H1 (cell line): Measurements from ENCODE around the gene GRIN2C. TPM values are rescaled to one million over a fixed set of nuclear protein-coding genes. Genes with fewer than 3 reads are reported as not detected.

Source experiments
- CTCF ChIA-PET: fragments of 300-600 bp; sonication (Branson Sonifier 250); formaldehyde crosslinking; loops from one replicate; lab custom pipeline; 2021; ENCODE audit not compliant: partially characterized antibody; lab: Charles Lee
- POLR2A ChIA-PET: fragments of 300-600 bp; sonication (Branson Sonifier 250); formaldehyde crosslinking; loops from one replicate; lab custom pipeline; 2021; ENCODE audit warnings: inconsistent platforms; ENCODE audit not compliant: partially characterized antibody; lab: Charles Lee
- DNase-seq, 2 experiments: peaks; one replicate each; pipeline versions ENCODE4 v3.0.0 to v3.0.0-alpha.2; 2010 to 2022; ENCODE audit warnings: low spot score in 2 of 2, low read depth in 1 of 2, mixed read lengths in 1 of 2
- FAIRE-seq: peaks from 2 replicates; lab custom pipeline; 2011; peaks lifted over from hg19 to GRCh38; lab: Jason Lieb, UNC
- H2AFZ ChIP-seq: 2 replicates; pipeline ENCODE4 v1.8.1; 2012; ENCODE audit warnings: low read length, inconsistent platforms
- H2AK5ac ChIP-seq: 2 replicates; pipeline ENCODE4 v1.6.1; 2013; ENCODE audit warnings: low read depth, low read length
- H2BK120ac ChIP-seq: replicated peaks from 2 replicates; pipeline ENCODE3; 2013; ENCODE audit warnings: low read depth, low read length, inconsistent platforms
- H2BK12ac ChIP-seq: 2 replicates; pipeline ENCODE4 v1.6.1; 2013; ENCODE audit warnings: low read depth, low read length
- H2BK15ac ChIP-seq: 2 replicates; pipeline ENCODE4 v1.6.1; 2013; ENCODE audit warnings: low read length
- H2BK20ac ChIP-seq: 2 replicates; pipeline ENCODE4 v1.6.1; 2013; ENCODE audit warnings: low read length
- H2BK5ac ChIP-seq: 2 replicates; pipeline ENCODE4 v1.6.1; 2013; ENCODE audit warnings: low read depth, low read length
- H3K14ac ChIP-seq: 2 replicates; pipeline ENCODE4 v1.6.1; 2013; ENCODE audit warnings: inconsistent platforms; ENCODE audit not compliant: insufficient read length
- H3K18ac ChIP-seq: 2 replicates; pipeline ENCODE4 v1.6.1; 2013; ENCODE audit warnings: low read length; ENCODE audit errors: extremely low read depth
- H3K23ac ChIP-seq: 2 replicates; pipeline ENCODE4 v1.6.1; 2013; ENCODE audit warnings: inconsistent platforms; ENCODE audit not compliant: insufficient read length
- H3K23me2 ChIP-seq: 2 replicates; pipeline ENCODE4 v1.6.1; 2013; ENCODE audit warnings: low read depth, low read length
- H3K27ac ChIP-seq: 2 replicates; pipeline ENCODE4 v1.6.1; 2011; ENCODE audit warnings: low read depth, low read length, inconsistent platforms
- H3K27me3 ChIP-seq, 4 experiments: replicated peaks in 1 of 4; 1 replicate in 1 of 4; 2 replicates in 3 of 4; pipeline versions ENCODE4 v1.6.1 to v1.8.1; 2011 to 2013; ENCODE audit warnings: low read length in 3 of 4, mild to moderate bottlenecking in 3 of 4, inconsistent platforms in 2 of 4, mixed read lengths in 2 of 4, moderate library complexity in 1 of 4; ENCODE audit not compliant: control insufficient read depth in 3 of 4, insufficient read depth in 3 of 4; ENCODE audit errors: extremely low read depth in 1 of 4
- H3K36me3 ChIP-seq, 4 experiments: 2 replicates each; pipeline versions ENCODE4 v1.6.1 to v1.8.1; 2011 to 2013; ENCODE audit warnings: mild to moderate bottlenecking in 4 of 4, low read length in 3 of 4, moderate library complexity in 2 of 4, control low read depth in 1 of 4, inconsistent platforms in 1 of 4; ENCODE audit not compliant: insufficient read depth in 4 of 4, control insufficient read depth in 2 of 4
- H3K4ac ChIP-seq: replicated peaks from 2 replicates; pipeline ENCODE3; 2013; ENCODE audit warnings: low read length, low read depth, mixed read lengths, inconsistent platforms; ENCODE audit not compliant: insufficient read length
- H3K4me1 ChIP-seq, 4 experiments: replicated peaks in 1 of 4; 1 replicate in 1 of 4; 2 replicates in 3 of 4; pipeline versions ENCODE4 v1.6.1 to v1.8.1; 2011 to 2013; ENCODE audit warnings: low read length in 3 of 4, inconsistent platforms in 2 of 4, mixed read lengths in 1 of 4; ENCODE audit not compliant: insufficient read depth in 4 of 4, control insufficient read depth in 3 of 4
- H3K4me2 ChIP-seq, 2 experiments: 2 replicates each; pipeline versions ENCODE4 v1.6.1 to v1.8.1; 2011 to 2013; ENCODE audit warnings: low read depth in 2 of 2, low read length in 2 of 2, control low read depth in 1 of 2, inconsistent platforms in 1 of 2, mild to moderate bottlenecking in 1 of 2; ENCODE audit not compliant: insufficient read depth in 1 of 2
- H3K4me3 ChIP-seq, 4 experiments: fragments of 200-600, 300-600 bp in 1 of 4; sonication (generic), shearing (Covaris generic), sonication (Bioruptor Twin) in 1 of 4; 2 replicates each; pipeline versions ENCODE4 v1.5.1 to v1.8.1; 2011 to 2016; ENCODE audit warnings: low read length in 4 of 4, low read depth in 3 of 4, control low read depth in 2 of 4, inconsistent platforms in 2 of 4, mild to moderate bottlenecking in 2 of 4, mixed read lengths in 1 of 4, moderate library complexity in 1 of 4; ENCODE audit not compliant: insufficient read depth in 2 of 4; ENCODE audit errors: extremely low read depth in 1 of 4
- H3K56ac ChIP-seq: replicated peaks from 2 replicates; pipeline ENCODE3; 2013; ENCODE audit warnings: low read depth, mild to moderate bottlenecking, mixed read lengths, low read length, inconsistent platforms; ENCODE audit not compliant: insufficient read length
- H3K79me1 ChIP-seq: 2 replicates; pipeline ENCODE4 v1.6.1; 2013; ENCODE audit warnings: low read depth, low read length, control low read depth
- H3K79me2 ChIP-seq, 2 experiments: 2 replicates each; pipeline versions ENCODE4 v1.6.1 to v1.8.1; 2012 to 2013; ENCODE audit warnings: low read length in 2 of 2, mild to moderate bottlenecking in 2 of 2, inconsistent platforms in 1 of 2; ENCODE audit not compliant: insufficient read depth in 2 of 2, control insufficient read depth in 1 of 2
- H3K9ac ChIP-seq, 4 experiments: replicated peaks in 1 of 4; 1 replicate in 1 of 4; 2 replicates in 3 of 4; pipeline versions ENCODE4 v1.6.1 to v1.8.1; 2011 to 2013; ENCODE audit warnings: low read depth in 3 of 4, low read length in 3 of 4, control low read depth in 2 of 4, mild to moderate bottlenecking in 2 of 4, moderate library complexity in 2 of 4, inconsistent platforms in 1 of 4; ENCODE audit errors: extremely low read depth in 1 of 4
- H3K9me3 ChIP-seq, 2 experiments: 2 replicates each; pipeline versions ENCODE4 v1.6.1 to v1.8.1; 2012 to 2013; ENCODE audit warnings: mild to moderate bottlenecking in 2 of 2, moderate library complexity in 2 of 2, control low read depth in 1 of 2, inconsistent platforms in 1 of 2, low read depth in 1 of 2, low read length in 1 of 2, mixed read lengths in 1 of 2; ENCODE audit not compliant: insufficient read depth in 2 of 2
- H4K20me1 ChIP-seq, 2 experiments: replicated peaks in 1 of 2; 2 replicates each; pipeline versions ENCODE3 to v1.8.1; 2011 to 2013; ENCODE audit warnings: inconsistent platforms in 2 of 2, low read length in 2 of 2, mild to moderate bottlenecking in 1 of 2; ENCODE audit not compliant: insufficient read depth in 2 of 2, control insufficient read depth in 1 of 2
- H4K5ac ChIP-seq: 2 replicates; pipeline ENCODE4 v1.6.1; 2013; ENCODE audit warnings: low read length, low read depth, mixed read lengths, inconsistent platforms; ENCODE audit not compliant: insufficient read length
- H4K8ac ChIP-seq: 2 replicates; pipeline ENCODE4 v1.8.0; 2013; ENCODE audit warnings: mild to moderate bottlenecking, moderate library complexity, low read length, inconsistent platforms; ENCODE audit not compliant: insufficient read depth; ENCODE audit errors: extremely low read depth
- H4K91ac ChIP-seq: replicated peaks from 2 replicates; pipeline ENCODE3; 2013; ENCODE audit warnings: low read length, mixed read lengths, inconsistent platforms; ENCODE audit not compliant: insufficient read length
- BCL11A ChIP-seq, 2 experiments: IDR thresholded peaks; one replicate each; pipeline ENCODE4 v1.6.1; 2011; ENCODE audit warnings: low read depth in 2 of 2, low read length in 2 of 2, mild to moderate bottlenecking in 2 of 2
- CTCF ChIP-seq, 3 experiments: IDR thresholded peaks; 1 replicate in 2 of 3; 2 replicates in 1 of 3; pipeline versions ENCODE4 v1.5.1 to v1.6.1; 2011; ENCODE audit warnings: low read length in 3 of 3, mild to moderate bottlenecking in 3 of 3, inconsistent platforms in 2 of 3, low read depth in 1 of 3, moderate library complexity in 1 of 3; ENCODE audit not compliant: insufficient read depth in 1 of 3; ENCODE audit errors: control extremely low read depth in 1 of 3
- GABPA ChIP-seq: IDR thresholded peaks from 2 replicates; pipeline ENCODE4 v1.6.1; 2011; ENCODE audit warnings: mild to moderate bottlenecking, low read length, moderate library complexity, borderline replicate concordance; ENCODE audit not compliant: insufficient read depth
- GTF2F1 ChIP-seq: IDR thresholded peaks from 2 replicates; pipeline ENCODE4 v1.6.1; 2012; ENCODE audit warnings: low read depth, low read length, improper control_type of control experiment, borderline replicate concordance
- KDM4A ChIP-seq: IDR thresholded peaks from one replicate; pipeline ENCODE4 v1.7.1; 2012; ENCODE audit warnings: low read depth, mild to moderate bottlenecking, moderate library complexity, low read length, inconsistent platforms; ENCODE audit not compliant: severe bottlenecking
- SP1 ChIP-seq: IDR thresholded peaks from 2 replicates; pipeline ENCODE4 v1.6.1; 2011; ENCODE audit warnings: low read depth, low read length
- SRF ChIP-seq: IDR thresholded peaks from 2 replicates; pipeline ENCODE4 v1.6.1; 2011; ENCODE audit warnings: mild to moderate bottlenecking, low read depth, low read length, moderate library complexity
- TEAD4 ChIP-seq: IDR thresholded peaks from 2 replicates; pipeline ENCODE4 v1.6.1; 2012; ENCODE audit warnings: low read depth, low read length, inconsistent platforms, mixed read lengths
- WGBS, 2 experiments: shearing (Covaris generic) in 1 of 2; methylation state at CpG; one replicate each; pipeline versions ENCODE4 v1.1.6 to v1.1.7; 2013 to 2015; ENCODE audit warnings: low lambda C conversion rate in 2 of 2, mixed read lengths in 2 of 2, inconsistent platforms in 1 of 2, low coverage in 1 of 2, missing lambda C conversion rate in 1 of 2; ENCODE audit not compliant: insufficient replicate concordance in 2 of 2, insufficient coverage in 1 of 2, insufficient read length in 1 of 2; ENCODE audit errors: extremely low coverage in 1 of 2, missing lambda C conversion rate in 1 of 2; 5-methylcytosine and 5-hydroxymethylcytosine counted together
- polyA plus RNA-seq, 7 experiments: library from polyadenylated mRNA; depleted of rRNA in 3 of 7; stranded (reverse) in 5 of 7; unstranded in 2 of 7; fragments of >200 nt in 5 of 7; fragments of 200-250 nt in 2 of 7; gene quantifications; 1 replicate in 5 of 7; 2 replicates in 1 of 7; 4 replicates in 1 of 7; pipeline versions ENCODE4 v1.2.1 to v1.2.3, GENCODE V29; 2011 to 2013; ENCODE audit warnings: missing spikeins in 2 of 7, mixed read lengths in 2 of 7
- total RNA-seq: library from RNA; stranded (reverse); fragmentation: NEBNext Ultra II Directional; extraction: Animal tissue kit (Norgen Biotek cat#: 25700); gene quantifications from 2 replicates; pipeline ENCODE4 v1.2.1, GENCODE V29; 2021

The GRIN2C gene
- total and polyA plus RNA-seq, 2 of the 8 experiments (the other 6 are each of a cell fraction or from before 2014, with no cell fraction given): 0.06 to 0.07 TPM

- Histone ChIP-seq H2BK15ac (no peak within 1 kb of the TSS), H3K79me1 (peaks cover 7% of the 10 kb centered on the region; the same call in 1 of the 2 replicates), H2AK5ac (0 out of 2 replicates have a peak within 1 kb of the TSS, but pooled peaks have one; percentile 40), H4K91ac (peak within 1 kb of the TSS; percentile 82), H4K20me1 (peaks cover 0 to 1% of the 10 kb centered on the region in 2 experiments), H3K36me3 (no peaks in the 10 kb centered on the region), H2BK20ac (no peak within 1 kb of the TSS), H3K23me2 (peaks cover 10% of the 10 kb centered on the region), H2BK5ac (peak within 1 kb of the TSS; percentile 95), H2BK120ac (peak within 1 kb of the TSS; percentile 56), H3K9me3 (no peaks in the 10 kb centered on the region), H3K9ac (peak within 1 kb of the TSS; percentile 77 to 98 (median 90)), H3K23ac (no peak within 1 kb of the TSS), H2AFZ (peak within 1 kb of the TSS; percentile 47; the same call in 1 of the 2 replicates), H3K4me3 (peak within 1 kb of the TSS; percentile 76 to 99 (median 86)), H3K27ac (peak within 1 kb of the TSS; percentile 90), H3K18ac (peak within 1 kb of the TSS; percentile 75), H2BK12ac (0 out of 2 replicates have a peak within 1 kb of the TSS, but pooled peaks have one; percentile 44), H3K27me3 (peaks cover 0 to 3% (median 0%) of the 10 kb centered on the region in 4 experiments; a peak in 2 of 7 replicates), H4K5ac (peak within 1 kb of the TSS; percentile 92), H3K4ac (peak within 1 kb of the TSS; percentile 85), H3K79me2 (no peaks in the 10 kb centered on the region; a peak in 1 of 4 replicates), H3K14ac (no peak within 1 kb of the TSS), H4K8ac (peak within 1 kb of the TSS; percentile 94; the same call in 1 of the 2 replicates), H3K4me1 (peaks cover 0 to 14% (median 6%) of the 10 kb centered on the region in 4 experiments; a peak in 6 of 7 replicates), H3K56ac (peak within 1 kb of the TSS; percentile 51), H3K4me2 (peak within 1 kb of the TSS; percentile 94 to 100)
- FAIRE-seq: no peak
- ChIA-PET CTCF (interaction anchor here (0.7 to 81.0 kb wide), 9 partner anchors 9 to 215 kb away, joined by 3 to 2981 read pairs (median 3); partner anchors contain the start of genes GRIN2C, NAT9 and OTOP2), POLR2A (interaction anchor here (0.6 to 2.6 kb wide), 28 partner anchors 10 to 908 kb away, joined by 3 to 17 read pairs (median 4); partner anchors contain the start of genes GRIN2C, NAT9, OTOP2 and SLC16A5)
- no peak for DNase-seq
- 11% methylated on average over 30 of the region's 38 CpGs; no CpG with 5 or more reads in 1 of the 2 experiments for WGBS, 2 experiments
- TF ChIP-seq GABPA: no peak
- TF ChIP-seq TEAD4: no peak
- TF ChIP-seq SRF: no peak
- TF ChIP-seq GTF2F1: peak; percentile 44; the same call in 1 of the 2 replicates
- TF ChIP-seq KDM4A: peak; percentile 64
- no peak for TF ChIP-seq BCL11A (IDR thresholded peaks at IDR 0.05; ENCODE audit: low read depth in 2 of 2, low read length in 2 of 2)
- TF ChIP-seq SP1: no peak
- TF ChIP-seq CTCF (IDR thresholded peaks at IDR 0.05; ENCODE audit: control extremely low read depth in 1 of 3, insufficient read depth in 1 of 3, low read depth in 1 of 3, low read length in 3 of 3): no peak
Measured at GRCh38 chr17:74872313-74873036, 12.8 kb upstream of the GRIN2C start, which contains the start of gene FDXR. Gene FDXR (minus strand): TSS chr17:74872994. CDS start chr17:74872944, 50 bp downstream.
